Prostate gland (tissue), 2 donors: Measurements from ENCODE around the gene CENPI. TPM values are rescaled to one million over a fixed set of nuclear protein-coding genes. Genes with fewer than 3 reads are reported as not detected.
A peak's percentile ranks its signal among the peaks of the same experiment; 100 is the strongest.

Experiments used
- DNase-seq: peaks from one replicate; pipeline ENCODE4 v3.0.0-alpha.2; 2019; ENCODE audit warnings: low spot score
- H3K27ac ChIP-seq, 2 donors: fragments of 200-600 bp; sonication (generic); 2 replicates each; pipeline ENCODE4 v1.5.1; 2017 to 2019
- H3K27me3 ChIP-seq: fragments of 200-600 bp; sonication (generic); replicated peaks from 2 replicates; pipeline ENCODE4 v1.5.1; 2019; ENCODE audit not compliant: insufficient read depth
- H3K36me3 ChIP-seq, 2 donors: fragments of 200-600 bp; sonication (generic); 1 replicate in 1 of 2; 2 replicates in 1 of 2; pipeline versions ENCODE4 v1.5.1 to v1.8.1; 2017 to 2019
- H3K4me1 ChIP-seq: fragments of 200-600 bp; sonication (generic); replicated peaks from 2 replicates; pipeline ENCODE4 v1.5.1; 2019
- H3K4me3 ChIP-seq, 2 donors: fragments of 200-600 bp; sonication (generic); 2 replicates each; pipeline ENCODE4 v1.5.1; 2017 to 2019
- H3K9me3 ChIP-seq: fragments of 200-600 bp; sonication (generic); 2 replicates; pipeline ENCODE4 v1.5.1; 2017
- POLR2A ChIP-seq: fragments of 450-650 bp; IDR thresholded peaks from one replicate; pipeline ENCODE4 v1.6.1; 2016; ENCODE audit warnings: antibody characterized with exemption, mild to moderate bottlenecking
- POLR2AphosphoS5 ChIP-seq: sonication (generic); formaldehyde crosslinking; IDR thresholded peaks from one replicate; pipeline ENCODE4 v1.6.1; 2017; ENCODE audit warnings: antibody characterized with exemption
- WGBS: methylation state at CpG from one replicate; pipeline ENCODE4 v1.1.5; 2018; 5-methylcytosine and 5-hydroxymethylcytosine counted together
- intact Hi-C: fragments of 100-400 bp; cut with DNase I; formaldehyde crosslinking; loops from one replicate; pipeline ENCODE4 v1.14.2; 2022
- total RNA-seq, 2 donors: library from RNA; depleted of rRNA; stranded (reverse); fragments of >200 nt; gene quantifications; one replicate each; pipeline ENCODE4 v1.1.0, GENCODE V29; 2016
- TF ChIP-seq, protein P1 (sequence below), 4 experiments: fragments of 200-600 bp in 2 of 4; fragments of 450-650 bp in 2 of 4; sonication (generic) in 2 of 4; IDR thresholded peaks; 1 replicate in 3 of 4; 2 replicates in 1 of 4; pipeline ENCODE4 v1.5.1; 2016 to 2019; ENCODE audit warnings: antibody characterized with exemption in 4 of 4, mild to moderate bottlenecking in 2 of 4, moderate library complexity in 2 of 4

The CENPI gene
- total RNA-seq, 2 donors from 2014 or later: 1.0 to 1.9 TPM

DNA sequence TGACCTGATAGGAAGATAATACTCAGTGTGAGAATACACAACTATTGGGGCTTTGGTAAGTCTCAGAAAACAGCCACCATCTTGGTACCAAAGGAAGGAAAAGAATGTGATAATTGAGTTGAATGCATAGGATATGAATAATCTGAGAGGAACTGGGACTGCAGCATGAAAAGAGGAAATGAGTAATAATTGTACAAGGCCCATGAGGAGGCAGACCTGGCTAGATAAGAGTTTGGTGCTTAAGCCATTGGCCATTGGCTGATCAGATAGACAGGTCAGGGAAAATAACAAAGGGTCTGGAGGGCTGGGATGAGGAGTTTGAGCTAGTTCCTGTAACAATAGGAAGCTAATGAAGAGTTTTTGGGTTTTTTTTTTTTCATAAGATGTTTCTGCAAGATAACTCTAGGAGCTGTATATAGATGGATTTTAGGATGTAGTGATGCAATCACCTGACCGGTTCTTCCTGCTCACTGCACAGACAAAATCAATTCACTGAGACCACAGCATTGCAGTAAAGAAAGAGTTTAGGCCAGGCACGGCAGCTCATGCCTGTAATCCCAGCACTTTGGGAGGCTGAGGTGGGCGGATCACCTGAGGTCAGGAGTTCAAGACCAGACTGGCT is 40.8 kb upstream of the CENPI start:
- Histone ChIP-seq H3K9me3 (no peaks in the 10 kb centered on the region), H3K27ac (no peak overlapping the region), H3K4me3 (no peak overlapping the region), H3K4me1 (no peaks in the 10 kb centered on the region), H3K36me3 (no peaks in the 10 kb centered on the region), H3K27me3 (no peaks in the 10 kb centered on the region)
- intact Hi-C loops: no loop called here
- TF ChIP-seq POLR2A: no peak
- no peak for TF ChIP-seq POLR2AphosphoS5
- TF ChIP-seq, protein P1, sequence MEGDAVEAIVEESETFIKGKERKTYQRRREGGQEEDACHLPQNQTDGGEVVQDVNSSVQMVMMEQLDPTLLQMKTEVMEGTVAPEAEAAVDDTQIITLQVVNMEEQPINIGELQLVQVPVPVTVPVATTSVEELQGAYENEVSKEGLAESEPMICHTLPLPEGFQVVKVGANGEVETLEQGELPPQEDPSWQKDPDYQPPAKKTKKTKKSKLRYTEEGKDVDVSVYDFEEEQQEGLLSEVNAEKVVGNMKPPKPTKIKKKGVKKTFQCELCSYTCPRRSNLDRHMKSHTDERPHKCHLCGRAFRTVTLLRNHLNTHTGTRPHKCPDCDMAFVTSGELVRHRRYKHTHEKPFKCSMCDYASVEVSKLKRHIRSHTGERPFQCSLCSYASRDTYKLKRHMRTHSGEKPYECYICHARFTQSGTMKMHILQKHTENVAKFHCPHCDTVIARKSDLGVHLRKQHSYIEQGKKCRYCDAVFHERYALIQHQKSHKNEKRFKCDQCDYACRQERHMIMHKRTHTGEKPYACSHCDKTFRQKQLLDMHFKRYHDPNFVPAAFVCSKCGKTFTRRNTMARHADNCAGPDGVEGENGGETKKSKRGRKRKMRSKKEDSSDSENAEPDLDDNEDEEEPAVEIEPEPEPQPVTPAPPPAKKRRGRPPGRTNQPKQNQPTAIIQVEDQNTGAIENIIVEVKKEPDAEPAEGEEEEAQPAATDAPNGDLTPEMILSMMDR (IDR thresholded peaks at IDR 0.05): no peak
- no peak for DNase-seq
- 73% methylated on average over 3 of the region's 3 CpGs for WGBS

DNA sequence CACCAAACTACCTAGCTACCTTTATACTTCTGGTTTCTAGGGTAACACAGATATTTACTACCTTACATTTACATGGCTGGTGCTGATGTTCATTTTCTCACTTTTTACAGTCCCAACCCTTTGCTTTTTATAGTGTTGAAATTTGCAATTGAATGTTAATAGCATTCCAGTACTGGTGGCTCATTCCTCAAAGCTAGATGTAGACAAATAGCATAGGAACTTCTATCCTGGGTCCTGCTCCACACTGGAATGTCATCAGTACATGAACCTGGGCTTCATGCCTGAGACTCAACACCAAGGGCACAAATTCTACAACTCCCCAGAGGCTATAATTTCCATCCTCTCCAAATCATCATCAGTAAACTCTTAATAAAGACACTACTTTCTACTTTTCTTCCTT is 35.8 kb upstream of the CENPI start:
- Histone ChIP-seq H3K4me1 (no peaks in the 10 kb centered on the region), H3K36me3 (no peaks in the 10 kb centered on the region), H3K4me3 (no peak overlapping the region), H3K27ac (no peak overlapping the region), H3K27me3 (no peaks in the 10 kb centered on the region), H3K9me3 (no peaks in the 10 kb centered on the region)
- DNase-seq: no peak
- TF ChIP-seq, protein P1 (IDR thresholded peaks at IDR 0.05): no peak
- TF ChIP-seq POLR2A (no peak), POLR2AphosphoS5 (no peak)
- intact Hi-C loops: no loop called here

DNA sequence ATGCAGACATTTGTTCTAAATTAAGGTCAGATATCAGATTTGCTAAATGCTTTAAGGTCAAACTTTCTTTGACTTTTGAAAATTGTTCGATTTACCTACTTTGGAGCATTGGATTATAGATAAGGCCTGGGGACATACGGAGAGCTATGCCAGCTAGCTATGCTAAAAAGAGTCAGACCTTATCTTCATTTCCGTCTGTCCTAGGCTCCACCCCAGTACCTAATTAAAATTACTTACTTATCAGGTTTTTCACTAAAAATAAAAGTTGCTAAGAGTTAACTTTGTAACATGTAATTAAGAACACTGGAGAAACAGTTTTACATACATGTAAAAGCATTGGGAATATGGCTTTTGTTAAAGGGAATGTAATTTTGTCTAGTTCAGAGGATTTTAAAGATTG is 26.4 kb upstream of the CENPI start:
- Histone ChIP-seq H3K27me3 (no peaks in the 10 kb centered on the region), H3K9me3 (no peaks in the 10 kb centered on the region), H3K36me3 (no peaks in the 10 kb centered on the region), H3K4me1 (no peaks in the 10 kb centered on the region), H3K27ac (no peak overlapping the region), H3K4me3 (no peak overlapping the region)
- intact Hi-C loops: no loop called here
- TF ChIP-seq, protein P1 (IDR thresholded peaks at IDR 0.05): no peak
- no peak for TF ChIP-seq POLR2AphosphoS5
- no peak for TF ChIP-seq POLR2A
- WGBS: 58% methylated on average over 3 of the region's 3 CpGs
- no peak for DNase-seq

DNA sequence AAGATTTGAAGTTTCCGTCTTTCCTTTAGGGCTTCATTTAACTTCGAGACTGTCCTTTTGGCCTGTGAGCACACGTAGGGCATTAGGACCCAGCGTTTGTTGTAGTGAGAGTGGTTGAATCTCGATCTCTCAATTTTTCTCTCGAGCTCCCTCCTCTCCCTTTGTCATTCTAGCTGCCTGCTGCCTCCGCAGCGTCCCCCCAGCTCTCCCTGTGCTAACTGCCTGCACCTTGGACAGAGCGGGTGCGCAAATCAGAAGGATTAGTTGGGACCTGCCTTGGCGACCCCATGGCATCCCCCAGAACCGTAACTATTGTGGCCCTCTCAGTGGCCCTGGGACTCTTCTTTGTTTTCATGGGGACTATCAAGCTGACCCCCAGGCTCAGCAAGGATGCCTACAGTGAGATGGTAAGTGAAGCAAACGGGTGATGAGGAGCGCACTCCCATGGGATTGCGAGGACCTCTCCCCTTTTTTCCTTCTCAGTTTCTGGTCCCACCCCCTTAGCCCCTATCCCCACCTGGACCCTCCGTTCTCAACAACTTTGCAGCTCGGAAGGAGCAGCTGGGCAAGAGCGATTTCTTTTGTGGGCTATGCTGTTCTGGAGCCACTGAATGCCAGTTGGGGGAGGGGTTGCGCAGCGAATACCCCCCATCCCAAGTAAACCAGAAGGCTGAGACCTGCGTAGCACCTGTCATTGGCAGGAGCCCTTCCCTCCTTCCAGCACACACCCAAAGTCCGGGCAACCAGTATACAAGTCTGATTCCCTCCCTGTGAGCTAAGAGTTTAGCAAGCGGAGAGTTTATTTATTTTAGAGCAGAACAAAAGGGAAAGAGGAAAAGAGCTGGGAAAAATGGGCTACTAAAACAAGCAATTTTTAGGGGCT is 19.0 kb upstream of the CENPI start, which contains the start of gene TMEM35A:
TSS of gene TMEM35A (plus strand) at position 164 of the 883 bp plus-strand sequence. CDS start at position 288, 124 bp downstream.
- TF ChIP-seq POLR2AphosphoS5: no peak
- no peak for TF ChIP-seq POLR2A
- TF ChIP-seq, protein P1 (IDR thresholded peaks at IDR 0.05): no peak
- Histone ChIP-seq H3K4me3 (peak within 1 kb of the TSS; percentile 10 to 11), H3K27ac (no peak within 1 kb of the TSS), H3K27me3 (no peaks in the 10 kb centered on the region), H3K9me3 (no peaks in the 10 kb centered on the region), H3K4me1 (no peaks in the 10 kb centered on the region), H3K36me3 (no peaks in the 10 kb centered on the region)
- 1% methylated on average over 19 of the region's 23 CpGs for WGBS
- intact Hi-C loops: no loop called here
- no peak for DNase-seq
